Adrenal gland (tissue), 12 donors: ENCODE measurements around the gene FGF14. TPM values are rescaled to one million over a fixed set of nuclear protein-coding genes. Genes with fewer than 3 reads are reported as not detected.
"Not testable (repeated sequence)": the region's sequence is repeated elsewhere in the genome, so short reads cannot be mapped to it uniquely, and the experiment has no call there.

Source experiments
- DNase-seq, 7 donors: peaks; one replicate each; pipeline ENCODE4 v3.0.0-alpha.2; 2019 to 2020
- H3K27ac ChIP-seq, 5 donors: fragments of 200-600 bp; sonication (generic) in 4 of 5; 1 replicate in 3 of 5; 2 replicates in 2 of 5; pipeline versions ENCODE4 v1.5.1 to v1.8.0; 2016 to 2020; ENCODE audit warnings: mild to moderate bottlenecking in 1 of 5
- H3K27me3 ChIP-seq: fragments of 200-600 bp; 2 replicates; pipeline ENCODE4 v1.8.0; 2021
- H3K36me3 ChIP-seq, 2 donors: fragments of 200-600 bp; replicated peaks in 1 of 2; 1 replicate in 1 of 2; 2 replicates in 1 of 2; pipeline versions ENCODE4 v1.5.1 to v1.8.0; 2018 to 2022
- H3K4me1 ChIP-seq, 2 donors: fragments of 200-600 bp; replicated peaks in 1 of 2; 1 replicate in 1 of 2; 2 replicates in 1 of 2; pipeline versions ENCODE4 v1.5.1 to v1.8.0; 2018 to 2021
- H3K4me3 ChIP-seq, 4 donors: fragments of 200-600 bp; sonication (generic) in 3 of 4; one replicate each; pipeline ENCODE4 v1.5.1; 2016 to 2018
- H3K9me3 ChIP-seq, 3 donors: fragments of 200-600 bp; sonication (generic) in 1 of 3; replicated peaks in 1 of 3; 1 replicate in 2 of 3; 2 replicates in 1 of 3; pipeline versions ENCODE4 v1.5.1 to v1.8.0; 2016 to 2021
- CTCF ChIP-seq, 6 experiments: fragments of 450-650 bp in 4 of 6; fragments of 200-600 bp in 2 of 6; sonication (generic) in 1 of 6; IDR thresholded peaks; 1 replicate in 5 of 6; 2 replicates in 1 of 6; pipeline versions ENCODE4 v1.5.1 to v1.8.0; 2016 to 2021; ENCODE audit warnings: antibody characterized with exemption in 6 of 6, mild to moderate bottlenecking in 2 of 6, moderate library complexity in 1 of 6
- POLR2A ChIP-seq, 2 donors: fragments of 450-650 bp; IDR thresholded peaks; one replicate each; pipeline ENCODE4 v1.6.1; 2017; ENCODE audit warnings: antibody characterized with exemption in 2 of 2, mild to moderate bottlenecking in 2 of 2, moderate library complexity in 1 of 2
- WGBS, 4 donors: extraction: QIAGEN DNeasy Blood & Tissue Kit in 2 of 4; methylation state at CpG; one replicate each; pipeline versions ENCODE4 v1.1.5 to v1.1.7; 2013 to 2017; 5-methylcytosine and 5-hydroxymethylcytosine counted together
- intact Hi-C, 2 donors: fragments of 100-400 bp; cut with DNase I; formaldehyde crosslinking; loops; one replicate each; pipeline versions ENCODE4 v1.14.1 to v1.15.0; 2022 to 2023
- polyA plus RNA-seq, 3 donors: library from polyadenylated mRNA; stranded (reverse); fragments of 200-250 nt in 2 of 3; fragments of 350-450 nt in 1 of 3; fragmentation: Illumina TruSeq in 1 of 3; extraction: RNeasy Lipid Tissue Mini Kit (QIAGEN cat#74804) in 1 of 3; gene quantifications; one replicate each; pipeline ENCODE4 v1.2.3, GENCODE V29; 2013 to 2014
- total RNA-seq, 9 donors: library from RNA; depleted of rRNA in 4 of 9; stranded (reverse); fragments of >200 nt in 4 of 9; fragments of 120-200 nt in 1 of 9; fragmentation: NEBNext Ultra II Directional in 1 of 9; extraction: Animal tissue kit (Norgen Biotek cat#: 25700) in 1 of 9; gene quantifications; one replicate each; pipeline versions ENCODE4 v1.1.0 to v1.2.4, GENCODE V29; 2013 to 2023
- donor health status: healthy with polysubstance abuse.
- donor health status: Bipolar disorder and iron deficiency.
- donor health status: DM: yes; HTN: yes; CAD: no.
- donor health status: DM: no; HTN: no; CAD: no.
- donor health status: DM: no; HTN: no; CAD: no.
- donor health status: DM: yes; HTN: yes; CAD: no.

Gene FGF14
- total and polyA plus RNA-seq, 12 donors: 0.32 to 9.3 (median 2.8) TPM; not detected in 2

- Histone ChIP-seq H3K27ac (peak overlapping the region in 1 of 5 donors; percentile 3), H3K4me1 (no peaks in the 10 kb centered on the region), H3K36me3 (no peaks in the 10 kb centered on the region), H3K9me3 (peaks cover 0 to 7% (median 1%) of the 10 kb centered on the region in 3 donors), H3K27me3 (no peaks in the 10 kb centered on the region), H3K4me3 (no peak overlapping the region)
- 52 to 62% (median 59%) methylated on average over 7 of the region's 7 CpGs for WGBS, 4 donors
- TF ChIP-seq POLR2A (IDR thresholded peaks at IDR 0.05): no peak
- no peak for TF ChIP-seq CTCF (IDR thresholded peaks at IDR 0.05)
- DNase-seq: peak in 1 of 7 donors; percentile 7
- intact Hi-C loops: no loop called here
Measured at GRCh38 chr13:102012299-102013293, 389.3 kb downstream of the FGF14 start.

- H3K9me3 ChIP-seq, DNase-seq, H3K4me3 ChIP-seq, H3K27me3 ChIP-seq, intact Hi-C loops, H3K4me1 ChIP-seq, H3K36me3 ChIP-seq: not testable (repeated sequence)
- H3K27ac ChIP-seq: peak overlapping the region in 1 of 5 donors; percentile 36
- WGBS, 4 donors: 64 to 68% (median 67%) methylated on average over 5 of the region's 5 CpGs
Measured at GRCh38 chr13:102011455-102011854, 390.4 kb downstream of the FGF14 start.

- no peak overlapping the region for H3K27ac ChIP-seq
- 63 to 77% (median 68%) methylated on average over 5 of the region's 5 CpGs for WGBS, 4 donors
Measured at GRCh38 chr13:102003848-102004570, 397.8 kb downstream of the FGF14 start.

GRCh38 chr13:102002287-102002686 is 399.6 kb downstream of the FGF14 start:
- no peak for TF ChIP-seq CTCF (IDR thresholded peaks at IDR 0.05)
- TF ChIP-seq POLR2A (IDR thresholded peaks at IDR 0.05): no peak
- DNase-seq: no peak
- Histone ChIP-seq H3K27ac (peak overlapping the region in 2 of 5 donors; percentile 31 to 67), H3K36me3 (no peaks in the 10 kb centered on the region), H3K4me1 (peaks cover 0 to 8% of the 10 kb centered on the region in 2 donors), H3K27me3 (no peaks in the 10 kb centered on the region), H3K9me3 (no peaks in the 10 kb centered on the region), H3K4me3 (no peak overlapping the region)
- intact Hi-C loops: no loop called here
- 51 to 71% (median 67%) methylated on average over 3 of the region's 3 CpGs for WGBS, 4 donors

More at GRCh38 chr13:102003848-102004570, 397.8 kb downstream of the FGF14 start:
- no peak for TF ChIP-seq CTCF (IDR thresholded peaks at IDR 0.05)
- TF ChIP-seq POLR2A (IDR thresholded peaks at IDR 0.05): no peak
- H3K9me3 ChIP-seq: peaks cover 0 to 7% (median 0%) of the 10 kb centered on the region in 3 donors
- intact Hi-C loops: no loop called here
- DNase-seq: no peak
- peaks cover 0 to 8% of the 10 kb centered on the region in 2 donors for H3K4me1 ChIP-seq
- H3K36me3 ChIP-seq: no peaks in the 10 kb centered on the region
- no peak overlapping the region for H3K4me3 ChIP-seq
- H3K27me3 ChIP-seq: no peaks in the 10 kb centered on the region
